A673 (cell line): ENCODE results near the gene CCN5.

ENCODE experiments used
- CTCF ChIP-seq: fragments of 300-800, 200-600 bp; sonication (generic); conservative IDR thresholded peaks from 2 replicates; pipeline ENCODE4 v1.5.1; 2017; ENCODE audit warnings: low read depth, mild to moderate bottlenecking, antibody characterized with exemption, low read length, moderate library complexity, mixed read lengths
- EZH2 ChIP-seq: fragments of 200-600 bp; sonication (generic); IDR thresholded peaks from 2 replicates; pipeline ENCODE4 v1.6.1; 2017; ENCODE audit warnings: borderline replicate concordance, low read depth, mild to moderate bottlenecking, mixed read lengths, antibody characterized with exemption, low read length; ENCODE audit not compliant: poor library complexity, severe bottlenecking

GRCh38 chr20:44768256-44768655, 53.1 kb downstream of the CCN5 start:
- TF ChIP-seq CTCF (no peak), EZH2 (no peak)
